A673 (cell line): ENCODE data around the gene LRRC55.

Experiments
- EZH2 ChIP-seq: fragments of 200-600 bp; sonication (generic); IDR thresholded peaks from 2 replicates; pipeline ENCODE4 v1.6.1; 2017; ENCODE audit warnings: borderline replicate concordance, low read depth, mild to moderate bottlenecking, mixed read lengths, antibody characterized with exemption, low read length; ENCODE audit not compliant: poor library complexity, severe bottlenecking
- TF ChIP-seq, protein P1 (sequence below): fragments of 300-800, 200-600 bp; sonication (generic); conservative IDR thresholded peaks from 2 replicates; pipeline ENCODE4 v1.5.1; 2017; ENCODE audit warnings: low read depth, mild to moderate bottlenecking, antibody characterized with exemption, low read length, moderate library complexity, mixed read lengths

DNA sequence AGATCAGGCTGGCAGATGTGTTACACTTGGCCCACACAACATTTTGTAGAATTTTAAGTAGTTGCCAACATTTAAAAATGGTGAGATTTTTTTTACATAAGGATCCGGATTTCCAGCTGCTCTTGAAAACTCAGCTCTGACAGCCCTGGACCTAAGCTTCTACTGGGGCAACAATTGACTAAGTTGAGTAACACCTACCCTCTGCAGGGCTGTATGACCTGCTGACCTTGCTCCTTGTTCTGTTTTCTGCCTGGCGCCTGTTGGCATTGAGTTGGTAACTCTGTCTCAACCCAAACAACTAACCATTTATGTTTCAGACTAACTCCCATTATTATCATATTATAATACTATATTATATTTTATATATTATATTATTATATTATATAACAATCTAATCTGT is 21.1 kb upstream of the LRRC55 start:
- TF ChIP-seq, protein P1, sequence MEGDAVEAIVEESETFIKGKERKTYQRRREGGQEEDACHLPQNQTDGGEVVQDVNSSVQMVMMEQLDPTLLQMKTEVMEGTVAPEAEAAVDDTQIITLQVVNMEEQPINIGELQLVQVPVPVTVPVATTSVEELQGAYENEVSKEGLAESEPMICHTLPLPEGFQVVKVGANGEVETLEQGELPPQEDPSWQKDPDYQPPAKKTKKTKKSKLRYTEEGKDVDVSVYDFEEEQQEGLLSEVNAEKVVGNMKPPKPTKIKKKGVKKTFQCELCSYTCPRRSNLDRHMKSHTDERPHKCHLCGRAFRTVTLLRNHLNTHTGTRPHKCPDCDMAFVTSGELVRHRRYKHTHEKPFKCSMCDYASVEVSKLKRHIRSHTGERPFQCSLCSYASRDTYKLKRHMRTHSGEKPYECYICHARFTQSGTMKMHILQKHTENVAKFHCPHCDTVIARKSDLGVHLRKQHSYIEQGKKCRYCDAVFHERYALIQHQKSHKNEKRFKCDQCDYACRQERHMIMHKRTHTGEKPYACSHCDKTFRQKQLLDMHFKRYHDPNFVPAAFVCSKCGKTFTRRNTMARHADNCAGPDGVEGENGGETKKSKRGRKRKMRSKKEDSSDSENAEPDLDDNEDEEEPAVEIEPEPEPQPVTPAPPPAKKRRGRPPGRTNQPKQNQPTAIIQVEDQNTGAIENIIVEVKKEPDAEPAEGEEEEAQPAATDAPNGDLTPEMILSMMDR, result no peak
- TF ChIP-seq EZH2, result no peak
